HepG2 (cell line): ENCODE results near the gene PPP1R12A. TPM values are rescaled to one million over a fixed set of nuclear protein-coding genes. Genes with fewer than 3 reads are reported as not detected.
A peak's percentile ranks its signal among the peaks of the same experiment; 100 is the strongest.

ENCODE experiments used
- ARID5B ChIP-seq: IDR thresholded peaks from 2 replicates; pipeline ENCODE4 v1.4.0; 2020; ENCODE audit warnings: mild to moderate bottlenecking, missing genetic modification reagents
- SOX6 ChIP-seq, 2 experiments: fragments of 450-650 bp in 1 of 2; sonication (generic) in 1 of 2; formaldehyde crosslinking in 1 of 2; IDR thresholded peaks; 2 replicates each; pipeline versions ENCODE4 v1.4.0 to v1.6.1; 2017 to 2020; ENCODE audit warnings: antibody characterized with exemption in 1 of 2, mild to moderate bottlenecking in 1 of 2, missing genetic modification reagents in 1 of 2
- SRSF4 ChIP-seq: fragments of 200-400 bp; formaldehyde crosslinking; IDR thresholded peaks from one replicate; pipeline ENCODE4 v1.6.1; 2018; ENCODE audit warnings: mild to moderate bottlenecking, low read depth, low read length, moderate library complexity; ENCODE audit not compliant: poor library complexity, severe bottlenecking
- ZNF646 ChIP-seq: sonication (generic); formaldehyde crosslinking; IDR thresholded peaks from 2 replicates; pipeline ENCODE4 v1.9.0; 2021; ENCODE audit warnings: mild to moderate bottlenecking, missing genetic modification reagents
- polyA plus RNA-seq, 8 experiments: library from polyadenylated mRNA; depleted of rRNA in 3 of 8; stranded (reverse) in 7 of 8; unstranded in 1 of 8; fragments of >200 nt; fragmentation: Illumina TruSeq in 4 of 8; extraction: Trizol in 4 of 8; gene quantifications; 2 replicates each; pipeline versions ENCODE4 v1.2.1 to v1.2.3, GENCODE V29; 2011 to 2016; ENCODE audit warnings: low read depth in 4 of 8, missing spikeins in 1 of 8, mixed read lengths in 1 of 8; ENCODE audit not compliant: insufficient read depth in 1 of 8
- total RNA-seq, 5 experiments: library from RNA; depleted of rRNA; stranded (reverse); fragments of >200 nt; fragmentation: Illumina TruSeq; extraction: Trizol; gene quantifications; 2 replicates each; pipeline ENCODE4 v1.2.3, GENCODE V29; 2016; ENCODE audit warnings: low read depth in 1 of 5

Gene PPP1R12A
- total and polyA plus RNA-seq, 2 of the 13 experiments (the other 11 are each of a cell fraction or from before 2014, with no cell fraction given), result 23.8 to 50.0 TPM

- peak; percentile 35; the same call in 1 of the 2 replicates for TF ChIP-seq ARID5B
- no peak for TF ChIP-seq SRSF4
- TF ChIP-seq ZNF646 (CRISPR knock-in tag), result peak; percentile 57; the same call in 1 of the 2 replicates
- no peak for TF ChIP-seq SOX6 (IDR thresholded peaks at IDR 0.05)
- TF ChIP-seq SOX6 (CRISPR knock-in tag; IDR thresholded peaks at IDR 0.05), result peak; percentile 41; the same call in 1 of the 2 replicates
These were observed 34.7 kb downstream of the PPP1R12A start (continued) for GRCh38 chr12:79900199-79900598.
